ENCODE data around the gene CYP4F11. TPM values are rescaled to one million over a fixed set of nuclear protein-coding genes. Genes with fewer than 3 reads are reported as not detected.
"Not testable (repeated sequence)": the region's sequence is repeated elsewhere in the genome, so short reads cannot be mapped to it uniquely, and the experiment has no call there.

CYP4F11 gene
- total RNA-seq, 6 experiments from 2014 or later: 55.3 to 95.8 (median 84.5) TPM

GRCh38 chr19:15885167-15885566 lies 49.2 kb downstream of the CYP4F11 start:
- intact Hi-C loops (cut with DNase I): no loop called here
- no peak for DNase-seq
- TF ChIP-seq POLR2A (IDR thresholded peaks at IDR 0.05) (no peak), CTCF (IDR thresholded peaks at IDR 0.05) (no peak)
- Histone ChIP-seq H3K27me3 (no peaks in the 10 kb centered on the region), H3K4me3 (no peak overlapping the region), H3K36me3 (peaks cover 0 to 21% (median 10%) of the 10 kb centered on the region in 4 donors), H3K27ac (no peak overlapping the region), H3K9me3 (no peaks in the 10 kb centered on the region), H3K4me1 (no peaks in the 10 kb centered on the region)
- no peak for ATAC-seq
- WGBS (ENCODE audit: insufficient coverage, low coverage, low lambda C conversion rate, missing lambda C conversion rate): 100% methylated on average over 2 of the region's 3 CpGs

DNA sequence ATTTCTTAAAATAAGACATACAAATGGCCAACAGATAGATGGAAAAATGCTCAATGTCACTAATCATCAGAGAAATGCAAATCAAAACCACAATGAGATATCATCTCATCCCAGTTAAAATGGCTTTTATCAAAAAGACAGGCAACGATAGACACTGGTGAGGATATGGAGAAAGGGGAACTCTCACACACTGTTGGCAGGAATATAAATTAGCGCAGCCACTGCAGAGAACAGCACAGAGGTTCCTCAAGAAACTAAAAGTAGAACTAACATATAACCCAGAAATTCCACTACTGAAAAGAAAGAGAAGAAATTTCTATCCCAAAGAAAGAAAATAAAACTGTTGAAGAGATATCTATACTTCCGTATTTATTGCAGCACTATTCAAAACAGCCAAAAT lies 51.0 kb downstream of the CYP4F11 start:
- peaks cover 0 to 20% (median 10%) of the 10 kb centered on the region in 4 donors for H3K36me3 ChIP-seq
- intact Hi-C loops (cut with DNase I); DNase-seq; H3K9me3 ChIP-seq; H3K4me1 ChIP-seq; H3K27me3 ChIP-seq; H3K27ac ChIP-seq; H3K4me3 ChIP-seq; ATAC-seq: not testable (repeated sequence)
- 51% methylated on average over 3 of the region's 3 CpGs for WGBS (ENCODE audit: insufficient coverage, low coverage, low lambda C conversion rate, missing lambda C conversion rate)

GRCh38 chr19:15874821-15875474 lies 59.4 kb downstream of the CYP4F11 start:
- no peaks in the 10 kb centered on the region for H3K9me3 ChIP-seq
- H3K27me3 ChIP-seq: no peaks in the 10 kb centered on the region
- 35% methylated on average over 4 of the region's 4 CpGs for WGBS (ENCODE audit: insufficient coverage, low coverage, low lambda C conversion rate, missing lambda C conversion rate)
- DNase-seq: no peak
- TF ChIP-seq CTCF (IDR thresholded peaks at IDR 0.05) (no peak), POLR2A (IDR thresholded peaks at IDR 0.05) (no peak)
- no peak overlapping the region for H3K4me3 ChIP-seq
- intact Hi-C loops (cut with DNase I): no loop called here
- peaks cover 0 to 15% (median 3%) of the 10 kb centered on the region in 4 donors for H3K36me3 ChIP-seq
- no peak overlapping the region for H3K27ac ChIP-seq
- peaks cover 0 to 5% (median 2%) of the 10 kb centered on the region in 4 donors for H3K4me1 ChIP-seq
- no peak for ATAC-seq

- H3K9me3 ChIP-seq; ATAC-seq; H3K27me3 ChIP-seq; H3K4me3 ChIP-seq; H3K27ac ChIP-seq; DNase-seq; intact Hi-C loops (cut with DNase I); H3K36me3 ChIP-seq: not testable (repeated sequence)
- peaks cover 0 to 11% (median 5%) of the 10 kb centered on the region in 4 donors for H3K4me1 ChIP-seq
- WGBS (ENCODE audit: insufficient coverage, low coverage, low lambda C conversion rate, missing lambda C conversion rate): 84% methylated on average over 6 of the region's 6 CpGs
These were observed 60.6 kb downstream of the CYP4F11 start for GRCh38 chr19:15873771-15874170.

DNA sequence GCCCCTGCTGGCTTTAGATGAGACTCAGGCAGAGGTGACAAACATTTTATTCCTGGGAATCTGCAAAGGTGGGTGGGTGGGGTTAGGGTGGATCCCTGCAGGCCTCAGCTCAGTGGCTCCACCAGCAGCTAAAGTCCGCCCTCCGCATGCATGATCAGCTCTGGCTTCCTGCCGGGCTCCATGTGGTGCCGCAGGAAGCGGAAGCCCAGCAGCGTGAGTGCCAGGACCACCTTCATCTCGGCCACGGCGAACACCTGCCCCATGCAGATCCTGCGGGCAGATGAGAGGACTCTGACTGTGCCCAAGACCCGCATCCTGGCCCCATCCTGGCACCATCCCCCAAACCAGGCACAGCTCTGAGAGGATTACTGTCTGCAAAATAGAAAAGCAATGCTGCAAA lies 62.8 kb downstream of the CYP4F11 start:
- peak in 1 of 3 donors; percentile 33 for DNase-seq
- Histone ChIP-seq H3K4me1 (peaks cover 0 to 16% (median 5%) of the 10 kb centered on the region in 4 donors), H3K36me3 (no peaks in the 10 kb centered on the region), H3K9me3 (no peaks in the 10 kb centered on the region), H3K27me3 (no peaks in the 10 kb centered on the region), H3K4me3 (no peak overlapping the region), H3K27ac (no peak overlapping the region)
- ATAC-seq: no peak
- 30% methylated on average over 5 of the region's 11 CpGs for WGBS (ENCODE audit: insufficient coverage, low coverage, low lambda C conversion rate, missing lambda C conversion rate)
- intact Hi-C loops (cut with DNase I): no loop called here
- TF ChIP-seq POLR2A (IDR thresholded peaks at IDR 0.05): no peak
- TF ChIP-seq CTCF (IDR thresholded peaks at IDR 0.05): no peak
